Fibroblast of villous mesenchyme (primary cell): Measurements from ENCODE around the gene NQO2. TPM values are rescaled to one million over a fixed set of nuclear protein-coding genes. Genes with fewer than 3 reads are reported as not detected.
"Not testable (repeated sequence)": the region's sequence is repeated elsewhere in the genome, so short reads cannot be mapped to it uniquely, and the experiment has no call there.

Source experiments
- DNase-seq: peaks from one replicate; pipeline ENCODE4 v3.0.0-alpha.2; 2010; ENCODE audit warnings: low read depth
- H3K4me3 ChIP-seq: 2 replicates; pipeline ENCODE4 v1.5.1; 2011; ENCODE audit warnings: low read depth, mild to moderate bottlenecking, low read length
- CTCF ChIP-seq: IDR thresholded peaks from 2 replicates; pipeline ENCODE4 v1.5.1; 2012; ENCODE audit warnings: low read depth, mild to moderate bottlenecking, low read length; ENCODE audit not compliant: insufficient read depth
- total RNA-seq: library from RNA; depleted of rRNA; stranded (reverse); fragments of >200 nt; gene quantifications from 2 replicates; pipeline ENCODE4 v1.2.3, GENCODE V29; 2012

The NQO2 gene
- total RNA-seq, 1 donor: 12.1 TPM

DNA sequence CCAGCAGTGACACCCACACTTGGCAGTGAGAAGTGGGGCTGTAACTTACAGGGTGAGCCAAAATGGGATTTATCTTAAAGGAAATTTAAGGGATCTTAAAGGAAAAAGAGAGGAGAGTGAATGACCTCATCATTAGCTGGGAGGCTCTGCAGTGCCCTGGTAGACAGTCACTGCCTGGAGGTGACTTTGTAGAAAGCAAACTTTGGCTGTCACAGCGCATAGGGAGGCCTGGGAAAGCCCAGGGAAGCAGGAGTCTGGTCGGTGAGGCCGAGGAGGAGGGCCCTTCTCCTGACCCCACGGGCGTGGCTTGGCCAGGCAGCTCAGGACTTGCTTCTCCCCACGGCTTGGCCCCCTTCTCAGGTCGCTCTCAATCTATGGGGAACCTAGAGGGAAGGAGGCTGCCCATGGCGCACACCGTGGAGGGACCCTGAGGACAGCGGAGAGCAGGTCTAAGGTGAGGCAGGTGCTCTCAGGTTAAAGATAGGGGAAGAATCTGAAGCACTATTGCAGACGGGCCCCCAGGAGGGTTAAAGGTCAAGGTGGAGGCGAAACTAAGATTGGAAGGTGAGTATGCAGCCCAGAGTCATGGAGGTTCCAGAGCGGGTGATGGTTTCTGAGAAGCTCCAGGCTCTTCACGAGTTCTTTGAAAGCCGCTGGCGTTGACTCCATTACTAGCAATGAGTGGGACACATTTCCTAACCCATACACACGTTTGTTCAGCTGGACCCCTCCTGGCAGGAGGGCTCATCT is 53.0 kb downstream of the NQO2 start:
- H3K4me3 ChIP-seq: no peak overlapping the region
- no peak for DNase-seq
- TF ChIP-seq CTCF: no peak

GRCh38 chr6:3053231-3053508 is 53.5 kb downstream of the NQO2 start:
- no peak for DNase-seq
- H3K4me3 ChIP-seq: peak overlapping the region; percentile 49
- no peak for TF ChIP-seq CTCF

- not testable (repeated sequence) for DNase-seq
- H3K4me3 ChIP-seq: peak overlapping the region; percentile 39
These were observed 54.8 kb downstream of the NQO2 start for GRCh38 chr6:3054229-3055157.

DNA sequence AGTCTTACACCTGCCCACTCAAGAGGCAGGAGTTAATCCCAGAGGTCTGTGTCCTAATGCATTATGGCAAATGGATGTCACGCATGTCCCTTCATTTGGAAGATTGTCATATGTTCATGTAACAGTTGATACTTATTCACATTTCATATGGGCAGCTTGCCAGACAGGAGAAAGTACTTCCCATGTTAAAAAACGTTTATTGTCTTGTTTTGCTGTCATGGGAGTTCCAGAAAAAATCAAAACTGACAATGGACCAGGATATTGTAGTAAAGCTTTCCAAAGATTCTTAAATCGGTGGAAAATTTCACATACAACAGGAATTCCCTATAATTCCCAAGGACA is 55.4 kb downstream of the NQO2 start:
- not testable (repeated sequence) for DNase-seq, H3K4me3 ChIP-seq

DNA sequence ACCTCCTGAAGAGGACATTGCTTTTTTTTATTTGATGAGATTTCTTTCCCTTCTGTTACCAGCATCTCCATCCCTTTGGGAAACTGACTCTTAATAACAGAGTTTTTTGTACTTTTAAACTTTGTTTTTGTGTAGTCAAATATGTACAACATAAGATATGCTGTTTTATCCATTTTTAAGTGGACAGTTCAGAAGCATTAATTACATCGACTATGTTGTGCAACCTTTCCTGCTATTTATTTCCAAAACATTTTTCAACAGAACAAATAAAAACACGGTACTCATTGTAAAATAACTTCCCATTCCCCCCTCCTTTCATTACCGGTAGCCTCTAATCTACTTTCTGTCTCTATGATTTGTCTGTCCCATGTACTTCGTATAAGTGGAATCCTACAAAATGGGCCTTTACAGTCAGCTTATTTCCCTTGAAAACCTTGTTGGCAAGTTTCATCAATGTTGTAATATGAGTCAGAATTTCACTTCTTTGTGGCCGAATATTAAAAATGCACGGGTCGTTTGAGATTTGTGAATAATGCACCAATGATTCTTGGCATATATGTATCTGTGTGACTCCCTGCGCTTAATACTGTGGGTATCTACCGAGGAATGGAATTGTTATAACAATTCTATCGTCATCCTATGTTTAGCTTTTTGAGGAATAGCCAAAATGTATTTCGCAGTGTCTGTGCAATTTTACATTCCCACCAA is 57.5 kb downstream of the NQO2 start:
- no peak for DNase-seq
- no peak overlapping the region for H3K4me3 ChIP-seq
- TF ChIP-seq CTCF: no peak

DNA sequence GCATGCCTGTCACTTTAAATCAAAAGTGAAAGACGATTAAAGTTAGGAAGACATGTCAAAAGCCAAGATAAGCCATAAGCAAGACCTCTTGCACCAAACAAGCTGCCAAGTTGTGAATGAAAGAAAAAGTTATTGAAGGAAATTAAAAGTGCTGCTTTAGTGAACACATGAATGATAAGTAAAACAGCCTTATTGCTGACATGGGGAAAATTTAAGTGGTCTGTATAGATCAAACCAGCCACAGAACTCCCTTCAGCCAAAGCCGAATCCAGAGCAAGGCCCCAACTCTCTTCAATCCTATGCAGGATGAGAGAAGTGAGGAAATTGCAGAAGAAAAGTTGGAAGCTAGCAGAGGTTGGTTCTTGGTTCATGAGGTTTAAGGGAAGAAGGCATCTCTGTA is 59.3 kb downstream of the NQO2 start:
- TF ChIP-seq CTCF: no peak
- H3K4me3 ChIP-seq: no peak overlapping the region
- no peak for DNase-seq

- not testable (repeated sequence) for DNase-seq, H3K4me3 ChIP-seq
These were observed 60.4 kb downstream of the NQO2 start for GRCh38 chr6:3060092-3060491.

DNA sequence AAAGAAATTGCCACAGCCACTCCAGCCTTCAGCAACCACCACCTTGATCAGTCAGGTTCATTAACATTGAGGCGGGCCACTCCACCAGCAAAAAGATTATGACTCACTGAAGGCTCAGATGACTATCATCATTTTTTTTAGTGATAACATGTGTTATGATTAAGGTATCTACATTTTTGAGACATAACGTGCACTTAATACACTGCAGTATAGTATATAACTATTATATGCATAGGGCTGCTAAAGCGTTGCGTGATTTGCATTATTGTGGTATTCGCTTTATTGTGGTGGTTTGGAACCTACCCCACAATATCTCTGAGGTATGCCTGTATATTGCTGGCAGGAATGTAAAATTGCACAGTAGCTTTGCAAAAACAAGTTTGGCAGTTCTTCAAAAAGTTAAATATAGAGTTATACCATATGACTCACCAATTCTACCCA is 61.8 kb downstream of the NQO2 start:
- peak; percentile 26 for TF ChIP-seq CTCF
- peak; percentile 75 for DNase-seq
- H3K4me3 ChIP-seq: no peak overlapping the region

DNA sequence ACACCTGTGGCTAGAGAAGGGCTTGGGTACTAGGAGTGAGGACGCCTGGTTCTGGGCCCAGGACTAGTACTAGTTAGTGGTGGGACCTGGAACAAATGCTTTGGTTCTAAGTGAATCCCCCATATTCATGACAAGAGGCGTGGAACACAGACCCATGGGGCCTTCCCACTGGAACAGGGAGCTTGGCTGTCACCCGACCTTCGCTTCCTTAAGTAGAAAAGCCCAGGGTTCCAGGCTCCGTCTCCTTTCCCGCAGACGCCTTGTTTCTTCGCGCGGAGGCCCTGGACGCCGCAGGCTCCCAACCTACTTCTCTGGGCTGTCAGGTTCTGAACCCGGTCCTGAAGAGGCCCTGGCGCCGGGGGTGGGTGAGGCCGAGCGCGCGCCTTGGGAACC is 63.6 kb downstream of the NQO2 start:
- not testable (repeated sequence) for DNase-seq
- H3K4me3 ChIP-seq: peak overlapping the region; percentile 79
